Measurements from ENCODE around the gene XCL2.
"Not testable (repeated sequence)": the region's sequence is repeated elsewhere in the genome, so short reads cannot be mapped to it uniquely, and the experiment has no call there.

XCL2 gene

DNA sequence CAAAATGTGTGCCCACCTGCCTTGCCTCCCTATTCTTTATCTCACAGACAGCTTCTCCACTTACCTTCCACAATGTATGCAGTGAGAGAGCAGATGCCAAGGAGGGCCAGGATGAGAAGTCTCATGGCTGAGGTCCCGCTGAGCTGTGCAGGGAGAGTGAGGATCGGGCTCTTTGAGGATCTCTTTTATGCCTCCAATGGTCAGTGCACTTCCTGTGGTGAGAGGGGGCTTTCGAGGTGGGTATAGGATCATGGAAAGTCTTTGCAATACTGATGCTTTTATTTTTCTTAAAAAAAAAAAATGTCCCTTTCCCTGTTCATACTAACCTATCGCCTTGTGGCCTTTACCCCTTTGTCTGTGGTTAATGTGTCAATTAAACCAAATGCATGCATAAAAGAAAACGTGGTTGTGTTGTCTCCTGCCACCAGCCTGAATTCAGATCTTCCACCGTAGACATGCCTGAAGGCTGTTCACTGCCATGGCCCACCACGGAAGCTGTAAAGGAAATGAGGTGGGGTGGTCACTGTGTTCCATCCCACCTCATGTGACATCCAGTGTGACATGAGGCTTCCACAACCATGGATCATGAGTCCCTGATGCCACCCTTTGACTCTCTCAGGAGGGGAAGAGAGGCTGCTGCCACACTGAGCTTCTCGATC lies at the start of gene XCL2:
Gene XCL2 (minus strand): TSS at position 158 of the 659 bp plus-strand sequence. CDS start 33 bp downstream, at position 125.
- not testable (repeated sequence) for DNase-seq

DNA sequence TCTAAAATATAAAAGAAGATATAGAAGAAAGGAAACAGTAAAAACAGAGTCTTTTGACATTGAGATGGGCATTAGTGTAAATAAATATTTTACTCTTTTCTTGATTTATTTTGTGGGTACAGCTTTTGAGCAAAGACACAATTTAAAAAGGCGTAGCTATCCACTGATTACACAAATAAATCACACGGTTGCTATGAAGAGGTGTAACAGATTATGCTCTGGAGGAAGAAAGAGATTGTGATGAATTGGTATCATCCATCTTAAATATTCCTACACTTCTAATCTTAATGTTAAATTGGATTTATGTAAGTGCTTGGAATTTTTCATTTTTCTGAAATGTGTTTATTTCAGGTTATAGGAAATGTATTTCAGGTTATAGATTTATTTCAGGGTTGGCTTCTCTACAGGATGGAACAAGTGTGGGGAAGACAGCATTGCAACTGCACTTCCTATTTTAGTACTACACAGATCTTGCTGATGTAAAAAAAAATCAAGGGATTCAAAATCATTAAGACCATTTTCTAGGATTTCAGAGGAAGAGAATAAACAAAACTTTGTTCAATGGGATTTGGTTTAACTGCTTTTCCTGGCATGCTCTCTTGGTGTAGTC lies 47.9 kb upstream of the XCL2 start:
- DNase-seq: no peak

DNA sequence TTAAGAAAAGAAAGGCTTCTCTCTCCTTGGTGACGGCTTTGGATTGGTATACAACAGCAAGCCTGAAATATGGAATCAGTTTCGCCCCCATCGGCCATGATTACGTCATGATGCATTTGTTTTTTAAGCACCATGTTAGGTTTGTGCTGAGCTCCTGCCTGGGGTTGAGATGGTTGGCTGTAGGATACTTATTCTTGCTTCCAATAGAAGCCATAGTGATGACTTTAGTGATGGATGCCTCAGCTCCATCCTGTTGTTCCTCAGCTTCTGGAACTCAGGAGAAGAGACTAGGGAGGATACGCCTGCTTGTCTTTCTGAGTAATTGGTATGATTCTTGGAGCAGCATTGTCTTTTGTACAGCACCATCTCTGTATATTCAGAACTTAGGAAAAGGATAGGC lies 47.3 kb upstream of the XCL2 start:
- no peak for DNase-seq

GRCh38 chr1:168589167-168589566 lies 45.4 kb upstream of the XCL2 start:
- no peak for DNase-seq

DNA sequence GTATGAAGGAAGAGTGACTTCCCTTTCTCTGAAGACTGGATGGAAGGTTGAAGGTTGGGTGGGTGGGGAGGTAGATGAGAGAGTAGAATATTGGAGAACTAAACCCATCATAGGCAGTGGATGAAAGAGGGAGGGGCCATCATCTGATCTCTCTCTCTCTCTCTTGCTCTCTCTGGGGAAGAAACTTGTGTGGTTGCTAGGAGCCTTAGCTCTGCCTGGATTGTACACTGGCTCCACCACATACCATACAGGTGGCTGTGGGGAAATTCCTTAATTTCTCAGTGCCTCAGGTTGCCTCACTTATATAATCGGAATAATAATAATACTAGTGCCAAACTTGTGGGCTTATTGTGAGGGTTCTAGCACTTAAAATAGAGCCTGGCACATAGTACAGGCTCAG lies 42.1 kb upstream of the XCL2 start:
- DNase-seq: no peak

- no peak for DNase-seq
Measured at GRCh38 chr1:168585191-168585590, 41.4 kb upstream of the XCL2 start.

GRCh38 chr1:168583571-168583970 lies 39.8 kb upstream of the XCL2 start:
- DNase-seq: no peak

GRCh38 chr1:168582688-168583336 lies 39.0 kb upstream of the XCL2 start:
- no peak for DNase-seq

DNA sequence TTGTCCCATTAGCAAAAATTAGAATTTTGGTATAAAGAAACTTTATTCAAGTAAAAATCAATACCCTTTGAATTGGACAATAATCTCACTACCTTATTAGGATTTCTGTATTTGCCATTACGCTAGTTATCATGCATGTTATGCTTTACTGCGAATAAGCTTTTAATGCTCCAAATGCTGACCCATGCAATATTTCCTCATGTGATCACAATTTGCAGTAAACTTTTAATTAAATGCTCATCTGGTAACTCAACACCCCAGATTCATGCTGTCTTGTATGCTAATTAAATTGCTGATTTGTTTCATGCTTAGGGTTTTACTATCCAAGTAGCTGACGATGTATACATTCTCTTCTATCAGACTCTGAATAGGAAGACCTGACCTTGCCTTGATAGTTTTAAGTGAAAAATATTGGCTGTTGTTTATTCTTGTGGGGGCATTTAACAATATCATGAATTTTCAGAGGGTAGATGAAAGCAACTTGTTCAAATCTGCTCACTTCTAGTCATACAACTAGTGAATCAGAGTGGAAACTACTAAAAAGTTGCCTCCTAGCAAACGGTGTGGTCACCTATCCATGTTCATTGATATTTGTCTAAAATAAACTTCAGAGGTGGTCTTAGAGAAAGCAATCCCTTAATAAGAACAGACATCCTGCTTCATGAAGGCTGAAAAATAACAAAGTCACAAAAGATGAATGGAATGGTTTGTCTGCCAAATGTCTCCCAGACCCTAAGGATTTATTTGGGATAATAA lies 38.2 kb upstream of the XCL2 start:
- DNase-seq: no peak

- DNase-seq: not testable (repeated sequence)
Measured at GRCh38 chr1:168580991-168581390, 37.2 kb upstream of the XCL2 start.

- DNase-seq: not testable (repeated sequence)
Measured at GRCh38 chr1:168580290-168580689, 36.5 kb upstream of the XCL2 start.

- DNase-seq: not testable (repeated sequence)
Measured at GRCh38 chr1:168578531-168579185, 34.9 kb upstream of the XCL2 start.

DNA sequence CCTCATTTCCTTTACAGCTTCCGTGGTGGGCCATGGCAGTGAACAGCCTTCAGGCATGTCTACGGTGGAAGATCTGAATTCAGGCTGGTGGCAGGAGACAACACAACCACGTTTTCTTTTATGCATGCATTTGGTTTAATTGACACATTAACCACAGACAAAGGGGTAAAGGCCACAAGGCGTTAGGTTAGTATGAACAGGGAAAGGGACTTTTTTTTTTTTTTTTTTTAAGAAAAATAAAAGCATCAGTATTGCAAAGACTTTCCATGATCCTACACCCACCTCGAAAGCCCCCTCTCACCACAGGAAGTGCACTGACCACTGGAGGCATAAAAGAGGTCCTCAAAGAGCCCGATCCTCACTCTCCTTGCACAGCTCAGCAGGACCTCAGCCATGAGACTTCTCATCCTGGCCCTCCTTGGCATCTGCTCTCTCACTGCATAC lies 32.5 kb upstream of the XCL2 start, which contains the start of gene XCL1:
Gene XCL1 (plus strand): TSS at position 361 of the 444 bp plus-strand sequence. CDS start 33 bp downstream, at position 394.
- DNase-seq: not testable (repeated sequence)

- not testable (repeated sequence) for DNase-seq
Measured at GRCh38 chr1:168574234-168574633, 30.4 kb upstream of the XCL2 start.

DNA sequence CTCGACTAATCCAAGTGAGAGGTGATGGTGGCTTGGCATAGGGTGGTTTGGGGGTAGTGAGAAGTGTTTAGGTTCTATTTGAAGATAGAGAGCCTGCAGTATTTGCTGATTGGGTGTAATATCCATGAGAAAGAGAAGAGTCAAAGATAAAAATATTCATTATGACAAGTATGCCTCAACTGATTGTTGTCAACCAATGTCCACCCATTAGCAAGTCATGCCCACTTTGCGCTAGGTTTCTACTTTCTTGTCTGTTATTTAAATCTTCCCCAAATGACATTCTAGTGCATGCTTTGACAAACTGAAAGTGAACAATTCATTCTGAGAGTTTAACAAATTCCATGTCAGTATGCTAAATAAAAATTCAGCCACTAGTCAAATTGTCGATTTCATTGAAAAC lies 28.8 kb upstream of the XCL2 start:
- no peak for DNase-seq

DNA sequence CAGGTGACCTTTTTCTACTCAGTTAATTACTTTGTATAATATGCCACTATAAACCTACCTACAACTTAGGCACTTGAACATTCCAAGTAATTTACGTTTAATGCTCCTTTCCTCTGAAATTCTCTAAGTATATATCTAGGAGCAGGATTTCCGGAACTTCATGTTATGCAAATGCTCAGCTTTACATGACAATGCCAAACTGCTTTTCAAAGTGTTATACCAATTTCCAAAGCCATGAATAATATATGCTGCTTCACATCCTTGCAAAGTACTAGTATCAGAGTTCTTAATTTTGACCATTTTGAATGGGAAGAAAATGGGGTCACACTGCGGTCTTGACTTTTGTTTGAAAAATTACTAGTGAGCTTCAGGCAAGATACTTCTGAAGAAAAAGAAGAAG lies 26.9 kb upstream of the XCL2 start:
- no peak for DNase-seq

- DNase-seq: no peak
Measured at GRCh38 chr1:168568346-168568745, 24.5 kb upstream of the XCL2 start.

DNA sequence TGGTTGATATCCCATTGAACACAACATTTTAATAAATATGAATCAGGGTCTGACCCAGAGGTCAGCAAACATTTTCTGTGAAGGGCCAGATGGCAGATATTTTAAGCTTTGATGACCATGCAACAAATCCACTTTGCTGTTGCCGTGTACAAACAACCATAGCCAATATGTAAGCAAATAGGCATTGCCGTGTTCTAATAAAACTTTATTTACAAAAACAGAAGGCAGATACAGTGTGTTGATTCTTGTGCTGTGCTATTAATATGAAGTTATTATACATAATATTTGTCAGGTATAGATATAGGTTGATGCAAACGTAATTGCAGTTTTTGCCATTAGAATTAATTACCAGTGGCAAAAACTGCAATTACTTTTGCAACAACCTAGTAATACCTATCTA lies 23.8 kb upstream of the XCL2 start:
- DNase-seq: no peak

DNA sequence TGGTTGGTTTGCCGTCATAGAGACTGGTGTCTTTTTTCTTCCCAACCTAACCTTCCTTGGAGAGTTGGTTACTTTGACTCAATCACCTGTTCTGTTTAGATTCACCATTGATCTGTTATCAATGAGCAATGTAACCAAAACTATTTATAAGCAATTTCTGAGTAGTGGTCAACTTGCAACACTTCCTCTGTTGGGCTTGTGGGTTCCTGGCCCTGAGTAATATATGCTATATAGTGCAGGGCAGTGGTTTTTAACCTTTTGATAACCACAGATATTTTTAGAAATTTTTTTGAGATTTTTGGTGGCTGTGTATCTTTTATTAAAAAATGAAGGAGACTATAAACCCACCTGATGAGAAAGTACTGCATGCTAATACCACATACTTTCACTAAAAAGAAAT lies 23.2 kb upstream of the XCL2 start:
- DNase-seq: no peak

- DNase-seq: no peak
Measured at GRCh38 chr1:168565825-168566224, 22.0 kb upstream of the XCL2 start.

DNA sequence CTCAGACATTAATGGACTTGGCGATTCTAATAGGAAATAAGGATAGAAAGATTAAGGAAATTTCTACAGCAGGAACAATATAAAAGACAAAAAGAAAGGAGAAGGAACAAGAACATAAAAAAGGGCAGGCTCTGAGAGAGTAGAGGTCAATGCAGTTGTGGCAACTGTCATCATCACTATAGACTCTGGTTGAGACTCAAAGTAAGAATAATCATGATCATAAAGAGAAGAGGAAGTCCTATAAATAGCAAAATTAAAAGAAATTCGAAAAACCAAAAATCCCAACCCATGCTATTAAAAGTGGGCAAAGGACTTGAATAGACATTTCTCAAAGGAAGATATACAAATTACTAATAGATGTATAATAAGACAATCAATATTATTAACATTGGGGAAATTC lies 18.2 kb upstream of the XCL2 start:
- no peak for DNase-seq

- DNase-seq: no peak
Measured at GRCh38 chr1:168560370-168560769, 16.6 kb upstream of the XCL2 start.

DNA sequence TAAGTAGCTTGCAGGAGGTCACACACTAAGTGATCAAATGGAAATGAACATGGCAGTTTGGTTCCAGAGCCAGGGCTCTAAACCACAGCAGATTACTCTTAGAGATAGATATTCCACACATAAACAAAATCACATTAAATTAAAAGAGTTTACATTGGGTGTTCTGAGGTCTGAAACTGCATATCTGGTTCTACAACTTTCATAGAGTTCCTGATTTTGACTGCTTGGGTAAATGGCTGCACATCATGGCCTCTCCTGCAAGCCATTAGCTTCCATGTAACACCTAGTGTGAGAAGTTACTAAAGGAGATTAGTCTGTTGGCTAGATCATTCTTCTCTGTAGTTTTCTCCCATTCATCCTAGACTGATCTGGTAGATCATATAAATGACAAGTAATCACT lies 12.8 kb upstream of the XCL2 start:
- DNase-seq: no peak

Measured in midbrain (tissue), 1 donor.